Stimulated activated effector memory CD8-positive, alpha-beta T cell treated with anti-CD3 and anti-CD28 coated beads, Interleukin-12 subunit alpha, Interleukin-12 subunit beta, amount 100 ng/mL, for 72 hours (primary cell): ENCODE results near the gene LIME1.

Experiments used
- ATAC-seq: fragments of 150-1000 bp; cut with Tn5 transposase; 2 replicates; pipeline ENCODE4 v1.10.0; 2021
- DNase-seq, 2 donors: peaks; one replicate each; pipeline ENCODE4 v3.0.0; 2021 to 2022; ENCODE audit warnings: low spot score in 2 of 2
- H3K27ac Mint-ChIP-seq: one replicate; pipeline ENCODE4 v1.8.0; 2022; ENCODE audit warnings: mild to moderate bottlenecking, mixed read lengths
- H3K36me3 Mint-ChIP-seq: one replicate; pipeline ENCODE4 v1.8.0; 2022; ENCODE audit warnings: mild to moderate bottlenecking, mixed read lengths
- H3K4me1 Mint-ChIP-seq: one replicate; pipeline ENCODE4 v1.8.0; 2022; ENCODE audit warnings: mixed read lengths
- H3K4me3 Mint-ChIP-seq: one replicate; pipeline ENCODE4 v1.8.0; 2022; ENCODE audit warnings: mild to moderate bottlenecking, mixed read lengths
- H3K9me3 Mint-ChIP-seq: one replicate; pipeline ENCODE4 v1.8.0; 2022; ENCODE audit warnings: mixed read lengths

Gene LIME1

GRCh38 chr20:63748070-63748933, 11.8 kb downstream of the LIME1 start:
- peaks cover 7% of the 10 kb centered on the region for H3K36me3 Mint-ChIP-seq
- H3K4me1 Mint-ChIP-seq = peaks cover 22% of the 10 kb centered on the region
- peak overlapping the region; percentile 86 for H3K27ac Mint-ChIP-seq
- no peak for ATAC-seq
- no peak overlapping the region for H3K4me3 Mint-ChIP-seq
- no peaks in the 10 kb centered on the region for H3K9me3 Mint-ChIP-seq
- DNase-seq = no peak

- H3K27ac Mint-ChIP-seq = peak overlapping the region; percentile 86
- H3K9me3 Mint-ChIP-seq = no peaks in the 10 kb centered on the region
- ATAC-seq (no peak), DNase-seq (no peak)
- no peak overlapping the region for H3K4me3 Mint-ChIP-seq
- H3K4me1 Mint-ChIP-seq = peaks cover 22% of the 10 kb centered on the region
- peaks cover 1% of the 10 kb centered on the region for H3K36me3 Mint-ChIP-seq
These were observed 12.4 kb downstream of the LIME1 start for GRCh38 chr20:63748934-63749270.

GRCh38 chr20:63749597-63750508, 13.4 kb downstream of the LIME1 start:
- H3K4me3 Mint-ChIP-seq = no peak overlapping the region
- H3K27ac Mint-ChIP-seq = peak overlapping the region; percentile 86
- no peaks in the 10 kb centered on the region for H3K36me3 Mint-ChIP-seq
- DNase-seq = no peak
- H3K4me1 Mint-ChIP-seq = peaks cover 22% of the 10 kb centered on the region
- H3K9me3 Mint-ChIP-seq = no peaks in the 10 kb centered on the region
- no peak for ATAC-seq

GRCh38 chr20:63750807-63751470, 14.5 kb downstream of the LIME1 start:
- peak in 1 of 2 donors; percentile 73 for DNase-seq
- H3K27ac Mint-ChIP-seq = peak overlapping the region; percentile 83
- H3K9me3 Mint-ChIP-seq = no peaks in the 10 kb centered on the region
- ATAC-seq = peak; percentile 80
- no peaks in the 10 kb centered on the region for H3K36me3 Mint-ChIP-seq
- H3K4me3 Mint-ChIP-seq = peak overlapping the region; percentile 62
- peaks cover 26% of the 10 kb centered on the region for H3K4me1 Mint-ChIP-seq

- Mint-ChIP-seq H3K27ac (peak overlapping the region; percentile 83), H3K9me3 (no peaks in the 10 kb centered on the region), H3K4me1 (peaks cover 34% of the 10 kb centered on the region), H3K36me3 (peaks cover 3% of the 10 kb centered on the region), H3K4me3 (peak overlapping the region; percentile 62)
- ATAC-seq (no peak), DNase-seq (no peak)
These were observed 15.2 kb downstream of the LIME1 start for GRCh38 chr20:63751471-63752271.

GRCh38 chr20:63752411-63753101, 16.1 kb downstream of the LIME1 start:
- Mint-ChIP-seq H3K9me3 (no peaks in the 10 kb centered on the region), H3K36me3 (peaks cover 5% of the 10 kb centered on the region), H3K4me3 (peak overlapping the region; percentile 62), H3K27ac (no peak overlapping the region), H3K4me1 (peaks cover 42% of the 10 kb centered on the region)
- no peak for DNase-seq
- no peak for ATAC-seq

GRCh38 chr20:63753381-63753780, 16.9 kb downstream of the LIME1 start:
- Mint-ChIP-seq H3K27ac (no peak overlapping the region), H3K9me3 (no peaks in the 10 kb centered on the region), H3K4me3 (no peak overlapping the region), H3K36me3 (peaks cover 5% of the 10 kb centered on the region), H3K4me1 (peaks cover 47% of the 10 kb centered on the region)
- ATAC-seq (no peak), DNase-seq (no peak)

- peaks cover 49% of the 10 kb centered on the region for H3K4me1 Mint-ChIP-seq
- H3K27ac Mint-ChIP-seq = no peak overlapping the region
- DNase-seq = no peak
- peaks cover 5% of the 10 kb centered on the region for H3K36me3 Mint-ChIP-seq
- no peak overlapping the region for H3K4me3 Mint-ChIP-seq
- H3K9me3 Mint-ChIP-seq = no peaks in the 10 kb centered on the region
- ATAC-seq = no peak
These were observed 17.5 kb downstream of the LIME1 start for GRCh38 chr20:63754008-63754407.

- ATAC-seq (no peak), DNase-seq (no peak)
- Mint-ChIP-seq H3K4me1 (peaks cover 37% of the 10 kb centered on the region), H3K27ac (peak overlapping the region; percentile 52), H3K9me3 (no peaks in the 10 kb centered on the region), H3K36me3 (peaks cover 5% of the 10 kb centered on the region), H3K4me3 (no peak overlapping the region)
These were observed 19.6 kb downstream of the LIME1 start for GRCh38 chr20:63755933-63756647.

GRCh38 chr20:63756648-63756991, 20.2 kb downstream of the LIME1 start:
- H3K36me3 Mint-ChIP-seq = peaks cover 5% of the 10 kb centered on the region
- H3K9me3 Mint-ChIP-seq = no peaks in the 10 kb centered on the region
- H3K27ac Mint-ChIP-seq = peak overlapping the region; percentile 52
- peaks cover 32% of the 10 kb centered on the region for H3K4me1 Mint-ChIP-seq
- DNase-seq (no peak), ATAC-seq (peak; percentile 82)
- H3K4me3 Mint-ChIP-seq = no peak overlapping the region

- DNase-seq = no peak
- H3K4me1 Mint-ChIP-seq = peaks cover 27% of the 10 kb centered on the region
- peak overlapping the region; percentile 63 for H3K27ac Mint-ChIP-seq
- ATAC-seq = no peak
- peaks cover 5% of the 10 kb centered on the region for H3K36me3 Mint-ChIP-seq
- no peaks in the 10 kb centered on the region for H3K9me3 Mint-ChIP-seq
- no peak overlapping the region for H3K4me3 Mint-ChIP-seq
These were observed 21.7 kb downstream of the LIME1 start for GRCh38 chr20:63758152-63758551.

GRCh38 chr20:63759377-63759901, 23.0 kb downstream of the LIME1 start:
- H3K4me1 Mint-ChIP-seq = peaks cover 27% of the 10 kb centered on the region
- H3K4me3 Mint-ChIP-seq = no peak overlapping the region
- no peak for DNase-seq
- no peak for ATAC-seq
- no peaks in the 10 kb centered on the region for H3K9me3 Mint-ChIP-seq
- H3K27ac Mint-ChIP-seq = peak overlapping the region; percentile 40
- H3K36me3 Mint-ChIP-seq = peaks cover 5% of the 10 kb centered on the region

GRCh38 chr20:63765082-63765873, 28.8 kb downstream of the LIME1 start:
- Mint-ChIP-seq H3K27ac (no peak overlapping the region), H3K36me3 (no peaks in the 10 kb centered on the region), H3K4me1 (no peaks in the 10 kb centered on the region), H3K4me3 (no peak overlapping the region), H3K9me3 (no peaks in the 10 kb centered on the region)
- DNase-seq (no peak), ATAC-seq (no peak)
